ENCODE results near the gene RASGRF2. TPM values are rescaled to one million over a fixed set of nuclear protein-coding genes. Genes with fewer than 3 reads are reported as not detected.

The RASGRF2 gene
- total and polyA plus RNA-seq, 8 donors = 0.63 to 9.0 (median 4.0) TPM

DNA sequence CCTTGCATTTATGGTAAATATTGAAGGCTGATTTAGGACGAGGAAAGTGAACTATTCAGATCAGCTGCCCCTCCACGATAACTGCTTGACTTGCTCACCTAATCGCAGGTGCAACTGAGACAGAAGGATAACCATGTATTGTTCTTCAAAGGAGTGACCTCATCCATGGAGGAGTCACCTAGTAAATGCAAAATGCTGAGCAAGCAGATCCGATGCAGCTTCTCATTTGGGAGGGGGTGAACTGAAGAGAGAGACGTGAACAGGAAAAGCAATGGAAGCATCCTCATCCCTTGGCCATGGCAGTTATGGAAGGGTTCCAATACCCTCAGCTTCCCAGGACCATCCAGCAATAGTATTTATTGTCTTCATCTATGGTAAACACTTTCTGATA, 47.5 kb downstream of the RASGRF2 start:
- H3K36me3 ChIP-seq = no peaks in the 10 kb centered on the region
- H3K9me3 ChIP-seq = no peaks in the 10 kb centered on the region
- H3K4me3 ChIP-seq = no peak overlapping the region
- intact Hi-C loops (cut with DNase I; ENCODE audit: low total_unique reads) = no loop called here
- no peak overlapping the region for H3K27ac ChIP-seq
- H3K27me3 ChIP-seq = no peaks in the 10 kb centered on the region
- TF ChIP-seq, protein P1, sequence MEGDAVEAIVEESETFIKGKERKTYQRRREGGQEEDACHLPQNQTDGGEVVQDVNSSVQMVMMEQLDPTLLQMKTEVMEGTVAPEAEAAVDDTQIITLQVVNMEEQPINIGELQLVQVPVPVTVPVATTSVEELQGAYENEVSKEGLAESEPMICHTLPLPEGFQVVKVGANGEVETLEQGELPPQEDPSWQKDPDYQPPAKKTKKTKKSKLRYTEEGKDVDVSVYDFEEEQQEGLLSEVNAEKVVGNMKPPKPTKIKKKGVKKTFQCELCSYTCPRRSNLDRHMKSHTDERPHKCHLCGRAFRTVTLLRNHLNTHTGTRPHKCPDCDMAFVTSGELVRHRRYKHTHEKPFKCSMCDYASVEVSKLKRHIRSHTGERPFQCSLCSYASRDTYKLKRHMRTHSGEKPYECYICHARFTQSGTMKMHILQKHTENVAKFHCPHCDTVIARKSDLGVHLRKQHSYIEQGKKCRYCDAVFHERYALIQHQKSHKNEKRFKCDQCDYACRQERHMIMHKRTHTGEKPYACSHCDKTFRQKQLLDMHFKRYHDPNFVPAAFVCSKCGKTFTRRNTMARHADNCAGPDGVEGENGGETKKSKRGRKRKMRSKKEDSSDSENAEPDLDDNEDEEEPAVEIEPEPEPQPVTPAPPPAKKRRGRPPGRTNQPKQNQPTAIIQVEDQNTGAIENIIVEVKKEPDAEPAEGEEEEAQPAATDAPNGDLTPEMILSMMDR (IDR thresholded peaks at IDR 0.05) = no peak
- TF ChIP-seq POLR2A (IDR thresholded peaks at IDR 0.05) = no peak
- TF ChIP-seq EP300 (IDR thresholded peaks at IDR 0.05) = no peak
- TF ChIP-seq POLR2AphosphoS5 (IDR thresholded peaks at IDR 0.05) = no peak
- no peaks in the 10 kb centered on the region for H3K4me1 ChIP-seq
- 69 to 90% (median 83%) methylated on average over 5 of the region's 5 CpGs for WGBS, 5 donors
- DNase-seq = no peak

DNA sequence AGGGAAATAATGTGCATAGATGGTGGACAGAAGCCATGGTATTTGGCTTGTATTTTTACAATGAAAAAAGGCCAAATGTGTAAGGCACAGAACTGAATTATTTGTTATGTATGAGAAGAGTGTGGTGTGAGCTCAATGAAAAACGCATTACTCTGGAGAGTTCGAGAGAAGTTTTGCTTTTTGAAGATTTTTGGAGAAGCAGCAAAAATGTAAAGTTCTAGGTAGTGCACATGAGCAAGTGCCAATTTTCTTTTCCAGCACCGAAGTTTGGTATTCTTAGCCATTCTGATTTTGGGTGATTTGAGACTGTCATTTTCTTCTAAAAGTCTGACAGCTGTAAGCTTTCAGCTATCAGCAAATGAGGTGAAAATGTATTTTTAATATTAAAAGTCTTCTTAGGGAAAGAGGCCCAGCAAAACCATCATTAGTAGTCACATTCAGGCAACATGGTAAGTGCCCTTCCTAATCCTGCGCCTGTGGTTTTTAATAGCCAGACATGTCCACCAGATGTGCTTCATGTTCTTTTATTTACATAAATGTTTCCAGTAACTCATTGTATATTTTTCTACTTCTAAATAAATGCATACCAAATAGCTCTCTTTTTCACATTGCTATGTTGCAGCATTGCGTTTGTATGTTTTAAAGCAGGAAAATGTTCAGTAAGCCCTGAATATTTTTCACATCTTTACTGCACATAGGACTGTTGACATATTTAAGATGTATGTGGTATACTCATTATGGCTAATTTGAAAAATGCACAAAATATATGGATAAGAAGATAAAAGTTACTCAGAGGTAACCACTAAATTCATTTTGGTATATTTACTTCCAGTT, 50.4 kb downstream of the RASGRF2 start:
- no peaks in the 10 kb centered on the region for H3K36me3 ChIP-seq
- TF ChIP-seq POLR2AphosphoS5 (IDR thresholded peaks at IDR 0.05) = no peak
- TF ChIP-seq EP300 (IDR thresholded peaks at IDR 0.05) = no peak
- no peak for TF ChIP-seq POLR2A (IDR thresholded peaks at IDR 0.05)
- TF ChIP-seq, protein P1 (IDR thresholded peaks at IDR 0.05) = no peak
- no peaks in the 10 kb centered on the region for H3K27me3 ChIP-seq
- no peaks in the 10 kb centered on the region for H3K4me1 ChIP-seq
- H3K27ac ChIP-seq = no peak overlapping the region
- H3K9me3 ChIP-seq = no peaks in the 10 kb centered on the region
- DNase-seq = no peak
- WGBS, 5 donors = 72 to 84% (median 82%) methylated on average over 5 of the region's 5 CpGs
- intact Hi-C loops (cut with DNase I; ENCODE audit: low total_unique reads) = no loop called here
- H3K4me3 ChIP-seq = no peak overlapping the region

DNA sequence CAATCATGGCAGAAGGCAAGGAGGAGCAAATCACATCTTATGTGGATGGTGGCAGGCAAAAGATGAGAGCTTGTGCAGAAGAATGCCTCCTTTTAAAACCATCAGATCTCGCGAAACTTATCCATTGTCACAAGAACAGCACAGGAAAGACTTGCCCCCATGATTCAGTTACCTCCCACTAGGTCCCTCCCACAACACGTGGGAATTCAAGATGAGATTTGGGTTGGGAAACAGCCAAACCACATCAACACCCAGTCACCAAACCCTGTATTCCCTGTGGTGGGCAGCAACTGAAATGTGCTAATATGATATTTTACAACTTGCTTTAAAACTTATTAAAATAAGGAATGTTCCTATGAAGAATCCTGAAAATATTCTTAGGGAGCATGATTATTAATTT, 54.2 kb downstream of the RASGRF2 start:
- H3K4me1 ChIP-seq = no peaks in the 10 kb centered on the region
- TF ChIP-seq EP300 (IDR thresholded peaks at IDR 0.05) (no peak), POLR2A (IDR thresholded peaks at IDR 0.05) (no peak), POLR2AphosphoS5 (IDR thresholded peaks at IDR 0.05) (no peak)
- TF ChIP-seq, protein P1 (IDR thresholded peaks at IDR 0.05) = no peak
- no peaks in the 10 kb centered on the region for H3K9me3 ChIP-seq
- intact Hi-C loops (cut with DNase I; ENCODE audit: low total_unique reads) = no loop called here
- 73 to 84% (median 77%) methylated on average over 3 of the region's 3 CpGs for WGBS, 5 donors
- no peak overlapping the region for H3K4me3 ChIP-seq
- H3K27ac ChIP-seq = no peak overlapping the region
- no peak for DNase-seq
- no peaks in the 10 kb centered on the region for H3K36me3 ChIP-seq
- no peaks in the 10 kb centered on the region for H3K27me3 ChIP-seq

DNA sequence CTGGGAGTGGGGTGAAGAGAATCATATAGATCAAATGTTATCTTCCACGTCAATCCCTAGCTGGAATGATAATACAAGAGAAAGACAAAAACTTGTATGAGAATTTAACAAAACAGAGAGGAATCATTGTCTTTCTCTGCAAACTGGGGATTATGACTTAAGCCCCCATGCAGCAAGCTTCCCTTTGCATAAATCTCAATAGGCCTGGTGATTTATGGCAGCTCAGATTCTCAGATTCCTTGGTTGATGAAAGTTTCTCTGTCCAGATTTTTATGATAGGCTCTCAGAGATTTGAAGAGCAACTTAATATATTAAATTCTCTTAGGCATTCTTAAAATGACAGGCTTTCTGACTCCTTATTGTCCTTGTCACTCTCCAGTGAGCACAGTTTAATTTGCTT, 56.0 kb downstream of the RASGRF2 start:
- intact Hi-C loops (cut with DNase I; ENCODE audit: low total_unique reads) = no loop called here

More for the DNA sequence above, 56.0 kb downstream of the RASGRF2 start:
- WGBS, 5 donors = 2 to 36% (median 18%) methylated on average over 1 of the region's 1 CpG
- no peaks in the 10 kb centered on the region for H3K4me1 ChIP-seq
- no peaks in the 10 kb centered on the region for H3K36me3 ChIP-seq
- no peaks in the 10 kb centered on the region for H3K9me3 ChIP-seq
- H3K27me3 ChIP-seq = peaks cover 0 to 4% (median 0%) of the 10 kb centered on the region in 3 donors
- DNase-seq = no peak
- H3K4me3 ChIP-seq = no peak overlapping the region
- TF ChIP-seq, protein P1 (IDR thresholded peaks at IDR 0.05) = no peak
- TF ChIP-seq POLR2AphosphoS5 (IDR thresholded peaks at IDR 0.05) (no peak), POLR2A (IDR thresholded peaks at IDR 0.05) (no peak), EP300 (IDR thresholded peaks at IDR 0.05) (no peak)
- no peak overlapping the region for H3K27ac ChIP-seq
